Psoas muscle (tissue), 8 donors: Measurements from ENCODE around the gene NET1. TPM values are rescaled to one million over a fixed set of nuclear protein-coding genes. Genes with fewer than 3 reads are reported as not detected.

Experiments
- ATAC-seq, 4 donors: fragments of 200-7000 bp; cut with Tn5 transposase; one replicate each; pipeline ENCODE4 v1.9.1; 2020; ENCODE audit warnings: moderate library complexity in 3 of 4, mild to moderate bottlenecking in 2 of 4
- DNase-seq, 2 donors: peaks; one replicate each; pipeline ENCODE4 v3.0.0-alpha.2; 2020
- H3K27ac ChIP-seq: fragments of 200-600 bp; one replicate; pipeline ENCODE4 v1.8.0; 2022
- H3K27me3 ChIP-seq, 3 donors: fragments of 200-600 bp in 1 of 3; one replicate each; pipeline versions ENCODE4 v1.6.1 to v1.8.0; 2013 to 2022; ENCODE audit warnings: low read length in 2 of 3, mild to moderate bottlenecking in 2 of 3, moderate library complexity in 1 of 3; ENCODE audit not compliant: insufficient read depth in 3 of 3
- H3K36me3 ChIP-seq, 2 donors: fragments of 200-600 bp in 1 of 2; one replicate each; pipeline versions ENCODE4 v1.6.1 to v1.8.0; 2013 to 2022; ENCODE audit warnings: low read depth in 1 of 2, mild to moderate bottlenecking in 1 of 2, moderate library complexity in 1 of 2; ENCODE audit not compliant: insufficient read depth in 1 of 2
- H3K4me1 ChIP-seq: fragments of 200-600 bp; one replicate; pipeline ENCODE4 v1.8.0; 2022
- H3K4me3 ChIP-seq: fragments of 200-600 bp; one replicate; pipeline ENCODE4 v1.8.0; 2022; ENCODE audit warnings: mild to moderate bottlenecking
- H3K9me3 ChIP-seq: fragments of 200-600 bp; one replicate; pipeline ENCODE4 v1.8.0; 2022
- WGBS, 3 donors: extraction: QIAGEN DNeasy Blood & Tissue Kit; methylation state at CpG; one replicate each; pipeline versions ENCODE4 v1.1.6 to v1.1.7; 2013; 5-methylcytosine and 5-hydroxymethylcytosine counted together
- intact Hi-C, 2 donors: fragments of 100-400 bp; cut with DNase I; formaldehyde crosslinking; loops; one replicate each; pipeline versions ENCODE4 v1.11.0 to v1.14.2; 2022
- polyA plus RNA-seq, 3 donors: library from polyadenylated mRNA; stranded (reverse); fragments of 200-250 nt; gene quantifications; one replicate each; pipeline ENCODE4 v1.2.3, GENCODE V29; 2013
- total RNA-seq, 4 donors: library from RNA; stranded (reverse); fragmentation: NEBNext Ultra II Directional in 2 of 4; extraction: Animal tissue kit (Norgen Biotek cat#: 25700) in 2 of 4; gene quantifications; one replicate each; pipeline versions ENCODE4 v1.2.1 to v1.2.4, GENCODE V29; 2021 to 2023
- TF ChIP-seq, protein P1 (sequence below): fragments of 200-600 bp; IDR thresholded peaks from one replicate; pipeline ENCODE4 v1.8.0; 2022; ENCODE audit warnings: antibody characterized with exemption
- donor health status: healthy with polysubstance abuse.
- donor health status: DM: no; HTN: no; CAD: no; lungs with moderate emphysema.
- donor health status: Bipolar disorder and iron deficiency.
- donor health status: healthy.
- donor health status: DM: yes; HTN: yes; CAD: no.
- donor health status: DM: no; HTN: no; CAD: no.
- donor health status: DM: no; HTN: no; CAD: no.
- donor health status: DM: yes; HTN: yes; CAD: no.

NET1 gene
- total and polyA plus RNA-seq, 7 donors = 14.3 to 44.0 (median 35.6) TPM

DNA sequence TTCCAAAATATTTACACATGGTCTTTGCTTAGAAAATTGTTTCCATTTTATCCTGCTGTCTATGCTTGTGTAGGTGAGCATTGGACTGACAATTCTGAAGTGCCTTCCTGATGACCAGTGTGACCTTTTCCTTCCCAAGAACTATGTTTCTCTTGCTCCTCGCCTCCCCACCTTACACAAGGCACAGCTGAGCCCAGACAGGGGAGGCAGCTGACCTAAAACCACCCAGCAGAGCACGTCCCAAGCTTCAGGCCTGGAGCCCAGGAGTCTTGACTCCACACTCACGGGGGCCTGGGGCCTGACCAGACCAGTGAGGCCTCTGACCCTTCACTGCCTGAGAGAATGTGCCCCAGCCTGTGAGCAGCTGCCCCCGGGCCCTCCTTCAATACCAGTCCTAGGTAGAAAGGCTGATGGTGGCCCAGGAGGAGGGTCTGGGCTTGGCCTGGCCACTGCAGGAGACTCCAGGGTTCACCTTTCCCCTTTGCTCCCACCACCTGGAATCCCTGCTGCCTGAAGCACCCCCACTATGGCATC lies 80.0 kb downstream of the NET1 start:
- H3K4me3 ChIP-seq = no peak overlapping the region
- H3K27me3 ChIP-seq = no peaks in the 10 kb centered on the region
- whole genome bisulfite sequencing, 3 donors = 91 to 98% (median 95%) methylated on average over 4 of the region's 4 CpGs
- DNase-seq (peak in 1 of 2 donors; percentile 28), ATAC-seq (no peak)
- intact Hi-C loops = no loop called here
- no peaks in the 10 kb centered on the region for H3K36me3 ChIP-seq
- no peak overlapping the region for H3K27ac ChIP-seq
- TF ChIP-seq, protein P1, sequence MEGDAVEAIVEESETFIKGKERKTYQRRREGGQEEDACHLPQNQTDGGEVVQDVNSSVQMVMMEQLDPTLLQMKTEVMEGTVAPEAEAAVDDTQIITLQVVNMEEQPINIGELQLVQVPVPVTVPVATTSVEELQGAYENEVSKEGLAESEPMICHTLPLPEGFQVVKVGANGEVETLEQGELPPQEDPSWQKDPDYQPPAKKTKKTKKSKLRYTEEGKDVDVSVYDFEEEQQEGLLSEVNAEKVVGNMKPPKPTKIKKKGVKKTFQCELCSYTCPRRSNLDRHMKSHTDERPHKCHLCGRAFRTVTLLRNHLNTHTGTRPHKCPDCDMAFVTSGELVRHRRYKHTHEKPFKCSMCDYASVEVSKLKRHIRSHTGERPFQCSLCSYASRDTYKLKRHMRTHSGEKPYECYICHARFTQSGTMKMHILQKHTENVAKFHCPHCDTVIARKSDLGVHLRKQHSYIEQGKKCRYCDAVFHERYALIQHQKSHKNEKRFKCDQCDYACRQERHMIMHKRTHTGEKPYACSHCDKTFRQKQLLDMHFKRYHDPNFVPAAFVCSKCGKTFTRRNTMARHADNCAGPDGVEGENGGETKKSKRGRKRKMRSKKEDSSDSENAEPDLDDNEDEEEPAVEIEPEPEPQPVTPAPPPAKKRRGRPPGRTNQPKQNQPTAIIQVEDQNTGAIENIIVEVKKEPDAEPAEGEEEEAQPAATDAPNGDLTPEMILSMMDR = no peak
- no peaks in the 10 kb centered on the region for H3K4me1 ChIP-seq
- H3K9me3 ChIP-seq = peaks cover 4% of the 10 kb centered on the region

DNA sequence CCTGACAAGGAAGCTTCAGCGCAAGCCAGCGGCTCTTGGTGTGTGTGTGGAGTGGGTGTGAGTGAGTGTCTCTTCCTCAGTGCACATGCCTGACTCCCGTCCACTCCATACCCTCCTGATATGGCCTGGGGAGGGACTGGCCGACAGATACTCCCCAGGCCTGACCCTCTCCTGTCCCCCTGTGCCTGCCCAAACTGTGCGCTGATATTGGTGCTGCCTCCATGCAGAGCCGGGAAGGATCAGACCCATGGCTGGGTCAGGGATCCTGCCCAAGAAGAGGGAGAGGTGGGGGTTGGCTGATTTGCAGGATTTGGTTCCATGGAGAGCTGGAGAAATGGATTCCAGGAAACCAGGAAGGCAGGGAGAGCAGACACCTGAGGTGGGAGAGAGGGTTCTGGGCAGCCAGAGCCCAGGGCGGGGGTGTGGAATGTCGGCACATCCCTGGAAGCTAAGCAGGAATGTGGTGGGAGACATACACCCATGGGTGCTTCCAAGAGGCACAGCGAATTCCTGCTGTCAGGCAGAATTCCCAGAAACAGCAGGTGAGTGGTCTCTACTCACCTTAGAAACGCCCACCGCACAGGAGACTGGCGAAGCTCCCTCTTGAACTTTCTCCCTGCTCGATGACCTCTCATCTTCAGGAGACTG lies 80.7 kb downstream of the NET1 start:
- ATAC-seq (no peak), DNase-seq (peak in 1 of 2 donors; percentile 27)
- 94 to 98% (median 97%) methylated on average over 13 of the region's 13 CpGs for whole genome bisulfite sequencing, 3 donors
- no peak overlapping the region for H3K4me3 ChIP-seq
- no peaks in the 10 kb centered on the region for H3K36me3 ChIP-seq
- intact Hi-C loops = no loop called here
- H3K9me3 ChIP-seq = peaks cover 4% of the 10 kb centered on the region
- TF ChIP-seq, protein P1 = no peak
- H3K27me3 ChIP-seq = no peaks in the 10 kb centered on the region
- H3K4me1 ChIP-seq = no peaks in the 10 kb centered on the region
- no peak overlapping the region for H3K27ac ChIP-seq

DNA sequence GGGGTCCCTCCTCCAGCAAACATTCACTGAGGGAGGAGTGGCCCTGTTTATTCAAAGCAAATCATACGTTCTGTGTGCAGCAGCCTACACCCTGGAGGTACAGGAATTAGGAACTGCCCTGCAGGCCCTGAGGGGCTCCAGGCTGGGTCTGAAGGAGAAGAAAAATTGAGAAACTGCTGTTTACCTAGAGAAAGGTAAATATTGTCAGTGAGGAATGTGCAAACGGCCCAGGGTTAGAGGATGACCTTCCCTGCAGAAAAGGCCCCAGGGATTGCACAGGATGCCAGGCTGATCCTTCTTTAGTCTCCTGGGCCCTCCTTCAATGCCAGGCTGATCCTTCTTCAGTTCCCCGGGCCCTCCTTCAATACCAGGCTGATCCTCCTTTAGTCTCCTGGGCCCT lies 81.3 kb downstream of the NET1 start:
- TF ChIP-seq, protein P1 = no peak
- H3K27me3 ChIP-seq = no peaks in the 10 kb centered on the region
- intact Hi-C loops = no loop called here
- no peaks in the 10 kb centered on the region for H3K4me1 ChIP-seq
- WGBS, 3 donors = 85 to 93% (median 91%) methylated on average over 3 of the region's 3 CpGs
- ATAC-seq = no peak
- H3K36me3 ChIP-seq = no peaks in the 10 kb centered on the region
- H3K27ac ChIP-seq = no peak overlapping the region
- DNase-seq = no peak
- peaks cover 4% of the 10 kb centered on the region for H3K9me3 ChIP-seq
- H3K4me3 ChIP-seq = no peak overlapping the region

DNA sequence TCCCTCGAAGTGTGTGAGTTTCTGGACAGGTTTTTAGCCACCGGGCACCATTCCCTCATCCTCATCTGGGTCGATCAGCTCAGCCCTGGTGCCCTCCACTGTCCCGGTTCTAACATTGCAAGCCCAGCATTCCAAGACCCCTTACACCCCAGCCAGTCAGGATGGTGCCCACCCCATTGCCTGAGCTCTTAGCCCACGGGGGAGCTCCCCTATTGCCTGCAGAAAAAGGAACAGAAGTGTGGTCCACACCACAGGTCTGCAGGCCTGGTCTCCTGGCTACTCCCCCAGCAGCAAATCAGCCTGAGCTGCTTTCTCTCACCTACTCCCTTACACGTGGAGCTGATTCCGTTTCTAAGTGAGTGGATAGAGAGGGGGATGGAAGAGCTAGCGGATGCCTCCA lies 82.3 kb downstream of the NET1 start:
- Histone ChIP-seq H3K4me3 (no peak overlapping the region), H3K9me3 (peaks cover 4% of the 10 kb centered on the region), H3K4me1 (no peaks in the 10 kb centered on the region), H3K36me3 (no peaks in the 10 kb centered on the region), H3K27me3 (no peaks in the 10 kb centered on the region), H3K27ac (no peak overlapping the region)
- 74 to 90% (median 89%) methylated on average over 8 of the region's 8 CpGs for WGBS, 3 donors
- intact Hi-C loops = no loop called here
- DNase-seq = peak in 1 of 2 donors; percentile 20
- TF ChIP-seq, protein P1 = no peak
- ATAC-seq = no peak
